Prostate gland (tissue), 2 donors: ENCODE data around the gene ASMT. TPM values are rescaled to one million over a fixed set of nuclear protein-coding genes. Genes with fewer than 3 reads are reported as not detected.
"Not testable (repeated sequence)": the region's sequence is repeated elsewhere in the genome, so short reads cannot be mapped to it uniquely, and the experiment has no call there.

Source experiments
- DNase-seq: peaks from one replicate; pipeline ENCODE4 v3.0.0-alpha.2; 2019; ENCODE audit warnings: low spot score
- H3K27ac ChIP-seq, 2 donors: fragments of 200-600 bp; sonication (generic); 2 replicates each; pipeline ENCODE4 v1.5.1; 2017 to 2019
- H3K27me3 ChIP-seq: fragments of 200-600 bp; sonication (generic); replicated peaks from 2 replicates; pipeline ENCODE4 v1.5.1; 2019; ENCODE audit not compliant: insufficient read depth
- H3K36me3 ChIP-seq, 2 donors: fragments of 200-600 bp; sonication (generic); 1 replicate in 1 of 2; 2 replicates in 1 of 2; pipeline versions ENCODE4 v1.5.1 to v1.8.1; 2017 to 2019
- H3K4me1 ChIP-seq: fragments of 200-600 bp; sonication (generic); replicated peaks from 2 replicates; pipeline ENCODE4 v1.5.1; 2019
- H3K4me3 ChIP-seq, 2 donors: fragments of 200-600 bp; sonication (generic); 2 replicates each; pipeline ENCODE4 v1.5.1; 2017 to 2019
- H3K9me3 ChIP-seq: fragments of 200-600 bp; sonication (generic); 2 replicates; pipeline ENCODE4 v1.5.1; 2017
- CTCF ChIP-seq, 4 experiments: fragments of 200-600 bp in 2 of 4; fragments of 450-650 bp in 2 of 4; sonication (generic) in 2 of 4; IDR thresholded peaks; 1 replicate in 3 of 4; 2 replicates in 1 of 4; pipeline ENCODE4 v1.5.1; 2016 to 2019; ENCODE audit warnings: antibody characterized with exemption in 4 of 4, mild to moderate bottlenecking in 2 of 4, moderate library complexity in 2 of 4
- POLR2A ChIP-seq: fragments of 450-650 bp; IDR thresholded peaks from one replicate; pipeline ENCODE4 v1.6.1; 2016; ENCODE audit warnings: antibody characterized with exemption, mild to moderate bottlenecking
- POLR2AphosphoS5 ChIP-seq: sonication (generic); formaldehyde crosslinking; IDR thresholded peaks from one replicate; pipeline ENCODE4 v1.6.1; 2017; ENCODE audit warnings: antibody characterized with exemption
- WGBS: methylation state at CpG from one replicate; pipeline ENCODE4 v1.1.5; 2018; 5-methylcytosine and 5-hydroxymethylcytosine counted together
- intact Hi-C: fragments of 100-400 bp; cut with DNase I; formaldehyde crosslinking; loops from one replicate; pipeline ENCODE4 v1.14.2; 2022
- total RNA-seq, 2 donors: library from RNA; depleted of rRNA; stranded (reverse); fragments of >200 nt; gene quantifications; one replicate each; pipeline ENCODE4 v1.1.0, GENCODE V29; 2016

ASMT gene
- total RNA-seq, 2 donors from 2014 or later: 1.0 TPM; not detected in 1

GRCh38 chrX:1649621-1650020 lies 34.8 kb downstream of the ASMT start:
- DNase-seq: no peak
- Histone ChIP-seq H3K27me3 (no peaks in the 10 kb centered on the region), H3K27ac (no peak overlapping the region), H3K36me3 (no peaks in the 10 kb centered on the region), H3K4me3 (no peak overlapping the region), H3K9me3 (no peaks in the 10 kb centered on the region), H3K4me1 (no peaks in the 10 kb centered on the region)
- intact Hi-C loops: loop anchor here (10.0 kb wide), 1 partner anchor 975 kb away; no protein-coding TSS in a partner anchor
- 12% methylated on average over 8 of the region's 8 CpGs for WGBS
- TF ChIP-seq POLR2A (no peak), POLR2AphosphoS5 (no peak), CTCF (IDR thresholded peaks at IDR 0.05) (no peak)

DNA sequence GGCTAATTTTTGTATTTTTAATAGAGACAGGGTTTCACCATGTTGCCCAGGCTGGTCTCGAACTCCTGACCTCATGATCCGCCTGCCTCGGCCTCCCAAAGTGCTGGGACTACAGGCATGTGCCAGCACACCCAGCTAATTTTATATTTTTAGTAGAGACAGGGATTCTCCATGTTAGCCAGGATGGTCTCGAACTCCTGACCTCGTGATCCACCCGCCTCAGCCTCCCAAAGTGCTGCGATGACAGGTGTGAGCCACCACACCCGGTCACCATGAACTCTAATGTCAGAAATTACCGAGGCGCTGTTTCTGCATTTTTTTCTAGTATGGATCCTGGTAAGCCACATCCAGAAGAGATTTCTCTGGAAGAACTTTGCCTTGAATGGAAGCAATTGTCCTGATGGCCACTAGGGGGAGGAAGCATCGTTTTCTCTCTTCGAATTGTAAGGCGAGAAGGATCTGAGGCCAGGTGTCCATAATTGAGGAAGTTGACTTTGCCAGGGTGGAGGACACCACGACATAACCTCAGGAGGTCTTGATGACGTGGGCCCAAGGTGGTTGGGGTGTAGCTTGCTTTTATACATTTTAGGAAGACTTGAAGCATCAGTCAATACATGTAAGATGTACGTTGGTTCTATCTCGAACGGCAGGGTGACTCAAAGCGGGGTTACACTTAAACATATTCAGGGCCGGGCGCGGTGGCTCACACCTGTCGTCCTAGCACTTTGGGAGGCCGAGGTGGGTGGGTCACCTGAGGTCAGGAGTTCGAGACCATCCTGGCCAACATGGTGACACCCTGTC lies 37.4 kb downstream of the ASMT start:
- H3K36me3 ChIP-seq: not testable (repeated sequence)
- intact Hi-C loops: loop anchor here (2.0 kb wide), 1 partner anchor 941 kb away; no protein-coding TSS in a partner anchor

GRCh38 chrX:1656379-1656778 lies 41.5 kb downstream of the ASMT start:
- no peaks in the 10 kb centered on the region for H3K4me1 ChIP-seq
- 81% methylated on average over 14 of the region's 14 CpGs for WGBS
- intact Hi-C loops: no loop called here

More for the DNA sequence above, 37.4 kb downstream of the ASMT start:
- H3K4me3 ChIP-seq, H3K9me3 ChIP-seq, H3K4me1 ChIP-seq, H3K27ac ChIP-seq, H3K27me3 ChIP-seq: not testable (repeated sequence)
- DNase-seq: peak; percentile 19
- 68% methylated on average over 25 of the region's 25 CpGs for WGBS
- peak; percentile 34 to 70 (median 62) for TF ChIP-seq CTCF (IDR thresholded peaks at IDR 0.05)

DNA sequence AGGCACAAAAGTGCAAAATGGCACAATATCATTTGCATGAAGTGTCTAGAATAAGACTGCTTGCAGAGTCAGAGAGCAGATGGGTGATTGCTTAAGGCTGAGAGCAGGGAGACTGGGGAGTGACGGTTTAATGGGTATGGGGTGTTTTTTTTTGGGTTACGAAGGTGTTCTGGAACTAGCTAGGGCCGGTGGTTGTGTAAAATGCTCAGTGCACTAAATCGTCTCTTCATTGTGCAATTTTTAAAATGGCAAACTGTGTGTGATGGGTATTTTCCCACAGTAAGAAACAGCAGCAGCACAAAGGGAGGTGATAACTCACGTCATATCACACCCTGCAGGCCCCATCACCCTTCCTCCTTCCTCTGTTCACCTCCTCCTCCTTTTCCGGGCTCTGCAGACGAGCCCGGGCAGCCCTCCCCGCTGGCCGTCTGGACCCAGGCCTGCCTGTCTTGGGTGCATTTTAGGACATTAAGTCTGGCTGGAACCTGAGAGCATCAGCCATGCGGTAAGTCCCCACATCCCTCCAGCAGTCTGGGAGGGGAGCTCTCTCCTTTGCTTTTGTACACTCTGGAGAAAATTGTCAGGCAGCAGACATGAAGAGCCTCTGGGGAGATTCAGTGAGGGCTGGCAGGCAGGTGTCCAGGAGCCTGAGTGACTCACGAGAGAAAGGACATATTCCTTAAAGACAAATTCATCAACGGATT lies 42.7 kb downstream of the ASMT start:
- H3K36me3 ChIP-seq: no peaks in the 10 kb centered on the region
- H3K4me3 ChIP-seq: no peak overlapping the region
- intact Hi-C loops: no loop called here
- 7% methylated on average over 13 of the region's 13 CpGs for WGBS
- H3K4me1 ChIP-seq: no peaks in the 10 kb centered on the region
- no peak for DNase-seq
- TF ChIP-seq POLR2A: no peak
- TF ChIP-seq CTCF (IDR thresholded peaks at IDR 0.05): no peak
- no peak for TF ChIP-seq POLR2AphosphoS5
- no peak overlapping the region for H3K27ac ChIP-seq
- H3K9me3 ChIP-seq: no peaks in the 10 kb centered on the region
- H3K27me3 ChIP-seq: no peaks in the 10 kb centered on the region

More at GRCh38 chrX:1656379-1656778, 41.5 kb downstream of the ASMT start:
- Histone ChIP-seq H3K27ac (no peak overlapping the region), H3K36me3 (no peaks in the 10 kb centered on the region), H3K4me3 (no peak overlapping the region), H3K9me3 (no peaks in the 10 kb centered on the region), H3K27me3 (no peaks in the 10 kb centered on the region)
- DNase-seq: no peak
- TF ChIP-seq POLR2A (no peak), CTCF (IDR thresholded peaks at IDR 0.05) (no peak), POLR2AphosphoS5 (no peak)
